GM19372 (cell line): ENCODE data around the gene FOXO3.

Experiments used
- ATAC-seq: cut with Tn5 transposase; IDR thresholded peaks from one replicate; pipeline ENCODE4 v1.9.1; 2021; ENCODE audit warnings: mild to moderate bottlenecking, low read depth, moderate library complexity; ENCODE audit not compliant: unreplicated experiment

The FOXO3 gene

DNA sequence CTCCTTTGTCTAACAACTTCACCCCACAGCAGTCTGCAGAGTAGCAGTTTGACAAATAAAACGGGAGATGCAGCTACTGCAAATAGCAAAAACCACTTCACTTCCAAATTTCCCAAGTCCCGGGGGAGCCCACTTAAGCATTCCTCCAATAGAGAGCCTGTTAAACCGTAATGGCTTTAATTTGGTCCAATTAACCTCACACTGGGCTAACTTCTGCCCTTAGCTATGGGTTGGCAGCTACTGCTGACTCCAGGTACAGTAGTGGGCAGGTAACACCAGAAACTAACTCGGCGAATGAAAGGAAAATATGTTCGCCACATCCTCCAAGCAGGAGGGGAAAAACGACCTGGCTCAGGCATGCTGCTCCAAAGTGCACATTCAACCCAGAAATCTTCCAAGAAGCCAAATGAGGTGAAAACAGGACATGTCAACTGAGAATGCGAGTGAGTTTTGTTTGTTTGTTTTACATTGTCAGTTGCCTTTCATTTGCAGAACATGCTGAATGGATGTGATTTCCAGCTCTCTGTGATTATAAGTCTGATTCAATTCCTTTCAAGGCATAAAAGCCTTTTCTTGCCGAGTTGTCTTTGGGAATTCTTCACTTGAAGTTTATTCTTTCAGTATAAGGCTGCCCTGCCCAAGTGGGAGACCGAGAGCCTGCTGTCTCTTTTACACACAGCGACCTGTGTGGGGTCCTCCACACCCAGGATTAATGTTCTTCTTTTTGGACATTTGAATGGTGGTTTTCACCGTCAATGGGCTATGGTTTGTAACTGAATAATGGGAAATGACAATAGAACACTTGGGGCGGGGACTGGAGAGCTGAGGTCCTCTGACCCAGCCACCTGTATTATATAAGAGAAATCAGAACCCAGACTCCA is 170.2 kb downstream of the FOXO3 start:
- no peak for ATAC-seq

DNA sequence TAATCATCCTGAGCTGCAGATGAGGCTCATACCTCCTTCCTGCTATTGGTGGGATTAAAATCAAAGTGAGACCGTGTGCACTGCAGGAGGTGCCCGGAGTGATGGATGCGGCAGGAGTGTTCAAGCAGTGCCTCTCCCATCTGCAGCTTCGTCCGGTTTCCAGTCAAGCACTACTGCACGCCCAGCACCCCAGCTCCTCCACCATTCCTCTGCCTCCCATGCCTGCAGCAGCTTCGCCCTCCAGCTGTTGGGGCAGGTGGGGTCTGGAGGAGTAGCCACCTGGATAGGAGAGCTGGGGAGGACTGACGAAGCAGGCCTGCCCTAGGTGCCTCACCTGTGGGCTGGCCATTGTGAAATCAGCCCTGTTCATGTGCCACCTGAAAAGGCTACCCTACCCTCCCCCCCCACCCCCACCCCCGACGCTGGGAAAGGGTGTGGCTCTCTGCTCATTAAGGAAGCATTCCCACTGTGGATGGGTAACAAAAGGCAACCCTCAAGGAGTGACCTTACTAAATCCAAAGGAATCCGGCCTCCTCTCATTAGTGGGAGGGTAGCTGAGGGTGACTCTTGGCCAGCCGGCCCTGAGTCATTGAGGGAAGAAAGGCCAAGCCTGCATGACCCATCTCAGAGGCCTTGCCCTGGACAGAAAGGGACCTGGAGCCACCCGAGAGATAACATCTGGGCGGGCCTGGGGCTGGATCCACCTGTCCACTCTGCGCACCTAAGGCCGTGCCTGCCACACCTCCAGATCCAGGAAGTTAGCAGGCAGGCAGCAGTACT is 171.6 kb downstream of the FOXO3 start:
- no peak for ATAC-seq

DNA sequence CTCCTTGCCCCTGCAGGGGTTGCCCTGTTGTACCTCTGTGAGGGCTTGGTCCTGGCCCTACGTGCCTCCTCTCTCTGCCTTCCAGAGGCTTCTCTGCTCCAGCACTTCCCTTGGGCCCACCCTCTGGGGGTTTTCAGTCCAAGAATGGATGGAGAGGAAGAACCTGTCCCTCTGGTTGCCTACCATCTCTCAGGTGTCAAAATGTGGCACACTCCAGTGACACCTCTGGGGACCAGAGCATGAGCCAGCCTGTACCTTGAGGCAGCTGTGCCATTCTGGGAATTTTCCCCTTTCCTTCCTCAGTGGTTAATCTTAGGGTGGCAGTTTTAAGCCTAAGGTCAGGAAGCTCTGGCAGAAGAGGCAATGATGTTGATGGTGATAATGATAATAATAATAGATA is 172.3 kb downstream of the FOXO3 start:
- no peak for ATAC-seq

DNA sequence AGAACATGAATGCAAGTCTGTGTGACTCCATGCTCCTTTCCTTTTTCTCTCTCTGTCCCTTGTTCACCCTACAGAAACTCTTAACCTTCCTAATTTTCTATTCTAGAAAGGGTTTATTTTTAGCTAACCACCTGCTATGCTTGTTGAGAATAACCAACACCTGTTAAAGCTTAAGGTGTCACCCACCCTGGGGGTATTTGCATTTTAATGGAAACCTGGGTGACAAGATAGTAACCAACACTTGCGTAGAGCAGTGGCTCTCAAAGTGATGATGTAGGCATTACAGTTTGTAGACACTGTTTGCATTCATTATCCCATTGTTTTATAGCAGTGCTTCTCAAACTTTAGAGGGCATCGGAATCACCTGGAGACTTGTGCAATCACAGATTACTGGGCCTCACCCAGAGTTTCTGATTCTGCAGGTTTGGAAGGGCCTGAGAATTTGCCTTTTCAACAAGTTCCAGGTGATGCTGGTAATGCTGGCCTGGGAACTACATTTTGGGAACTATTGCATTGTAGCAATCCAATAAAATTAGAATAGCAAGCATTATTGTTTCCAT is 173.1 kb downstream of the FOXO3 start:
- no peak for ATAC-seq
